Stimulated activated CD8-positive, alpha-beta memory T cell treated with anti-CD3 and anti-CD28 coated beads, Interleukin-4, amount 100 ng/mL, for 4 hours (primary cell): ENCODE results near the gene TAF11L9.
"Not testable (repeated sequence)": the region's sequence is repeated elsewhere in the genome, so short reads cannot be mapped to it uniquely, and the experiment has no call there.

Experiments used
- DNase-seq, 2 donors: peaks; one replicate each; pipeline ENCODE4 v3.0.0-alpha.2; 2020; ENCODE audit warnings: low read depth in 2 of 2, low spot score in 1 of 2

The TAF11L9 gene

DNA sequence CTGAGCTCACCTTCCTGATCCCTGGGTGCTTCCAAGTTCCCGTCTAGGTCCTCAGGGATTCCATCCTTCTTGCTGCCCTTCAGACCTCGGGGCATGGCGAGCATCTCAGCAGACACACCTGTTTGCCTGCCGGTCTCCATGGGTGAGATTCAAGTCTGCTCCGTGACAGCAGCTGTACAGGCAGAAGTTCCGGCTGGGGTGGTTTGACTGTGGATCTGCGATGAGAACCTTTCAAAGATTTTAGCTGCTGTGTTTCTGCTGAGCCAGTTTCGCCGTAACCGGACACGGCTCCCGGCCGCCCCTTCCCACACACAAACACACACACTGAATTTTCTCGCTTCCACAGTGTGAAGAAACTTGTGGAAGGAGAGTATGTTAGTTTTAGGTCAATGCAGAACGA lies at the start of gene TAF11L9:
Gene TAF11L9 (minus strand): TSS at position 140 of the 400 bp plus-strand sequence.
- DNase-seq = not testable (repeated sequence)

DNA sequence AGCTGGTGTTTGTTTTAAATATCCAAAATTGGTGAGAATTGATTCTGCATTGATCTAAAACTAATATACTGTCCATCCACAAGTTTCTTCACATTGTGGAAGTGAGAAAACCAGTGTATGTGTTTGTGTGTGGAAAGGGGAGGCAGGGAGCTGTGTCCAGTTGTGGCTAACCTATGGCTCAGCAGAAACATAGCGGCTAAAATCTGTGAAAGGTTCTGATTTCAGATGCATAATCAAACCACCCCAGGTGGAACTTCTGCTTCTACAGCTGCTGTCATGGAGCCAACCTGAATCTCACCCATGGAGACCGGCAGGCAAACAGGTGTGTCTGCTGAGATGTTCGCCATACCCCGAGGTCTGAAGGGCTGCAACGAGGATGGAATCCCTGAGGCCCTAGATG lies 40.0 kb upstream of the TAF11L9 start, which contains the start of gene TAF11L14:
Gene TAF11L14 (plus strand): TSS at position 301 of the 400 bp plus-strand sequence.
- no peak for DNase-seq

DNA sequence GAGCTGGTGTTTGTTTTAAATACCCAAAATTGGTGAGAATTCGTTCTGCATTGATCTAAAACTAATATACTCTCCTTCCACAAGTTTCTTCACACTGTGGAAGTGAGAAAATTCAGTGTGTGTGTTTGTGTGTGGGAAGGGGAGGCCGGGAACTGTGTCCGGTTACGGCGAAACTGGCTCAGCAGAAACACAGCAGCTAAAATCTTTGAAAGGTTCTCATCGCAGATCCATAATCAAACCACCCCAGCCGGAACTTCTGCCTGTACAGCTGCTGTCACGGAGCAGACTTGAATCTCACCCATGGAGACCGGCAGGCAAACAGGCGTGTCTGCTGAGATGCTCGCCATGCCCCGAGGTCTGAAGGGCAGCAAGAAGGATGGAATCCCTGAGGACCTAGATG lies 37.6 kb upstream of the TAF11L9 start, which contains the start of gene TAF11L13:
Gene TAF11L13 (plus strand): TSS at position 301 of the 400 bp plus-strand sequence.
- not testable (repeated sequence) for DNase-seq

DNA sequence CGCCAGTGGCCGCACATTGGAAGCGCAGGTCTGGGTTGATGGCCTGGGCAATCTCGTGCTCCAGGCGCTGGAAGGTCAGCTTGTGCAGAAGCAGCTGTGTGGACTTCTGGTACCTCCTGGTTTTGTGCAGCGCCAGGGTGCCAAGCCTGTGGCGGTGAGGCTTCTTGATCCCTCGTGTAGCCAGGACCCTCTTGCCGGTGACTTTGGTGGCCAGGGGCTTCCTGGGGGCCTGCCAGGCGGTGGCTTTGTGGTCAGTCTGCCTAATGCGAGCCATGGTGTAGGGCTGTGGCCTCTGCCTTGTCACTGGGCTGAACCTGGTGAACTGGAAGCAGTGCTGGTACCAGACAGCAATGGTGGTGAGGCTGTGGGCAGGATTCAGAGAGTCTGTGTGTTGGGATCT lies 31.5 kb upstream of the TAF11L9 start:
- no peak for DNase-seq

DNA sequence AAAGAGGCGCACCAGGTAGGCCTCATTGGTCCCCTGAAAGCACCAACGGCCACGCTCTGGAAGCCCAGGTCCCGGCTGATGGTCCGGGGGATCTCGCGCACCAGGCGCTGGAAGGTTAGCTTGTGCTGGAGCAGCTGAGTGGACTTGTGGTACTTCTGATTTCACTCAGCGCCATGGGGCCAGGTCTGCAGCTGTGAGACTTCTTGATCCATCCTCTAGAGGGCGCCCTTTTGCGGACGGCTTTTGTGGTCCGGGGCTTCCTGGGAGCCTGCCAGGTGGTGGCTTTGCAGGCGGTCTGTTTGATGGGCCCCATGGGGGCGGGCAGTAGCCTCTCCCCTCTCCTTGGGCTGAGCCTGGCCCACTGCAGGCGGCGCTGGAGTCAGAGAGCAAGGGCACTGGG lies 26.4 kb upstream of the TAF11L9 start:
- DNase-seq = no peak

DNA sequence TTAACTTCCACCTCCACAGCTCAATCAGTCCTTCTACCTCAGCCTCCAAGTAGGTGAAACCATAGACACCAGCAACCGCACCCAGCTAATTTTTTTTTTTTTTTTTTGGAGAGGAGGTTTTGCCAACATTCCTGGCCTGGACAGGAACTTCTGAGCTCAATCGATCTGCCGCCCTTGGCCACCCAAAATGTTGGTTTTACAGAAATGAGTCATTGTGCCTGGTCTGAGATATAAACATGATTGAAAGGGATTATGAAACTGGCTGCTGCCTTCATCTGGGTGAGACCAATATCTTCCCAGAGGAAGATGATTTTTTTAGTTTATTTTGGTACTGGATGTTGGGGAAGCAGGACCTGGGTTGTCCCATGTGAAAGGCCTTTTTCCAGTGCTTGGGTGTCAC lies 25.2 kb upstream of the TAF11L9 start:
- DNase-seq = no peak

DNA sequence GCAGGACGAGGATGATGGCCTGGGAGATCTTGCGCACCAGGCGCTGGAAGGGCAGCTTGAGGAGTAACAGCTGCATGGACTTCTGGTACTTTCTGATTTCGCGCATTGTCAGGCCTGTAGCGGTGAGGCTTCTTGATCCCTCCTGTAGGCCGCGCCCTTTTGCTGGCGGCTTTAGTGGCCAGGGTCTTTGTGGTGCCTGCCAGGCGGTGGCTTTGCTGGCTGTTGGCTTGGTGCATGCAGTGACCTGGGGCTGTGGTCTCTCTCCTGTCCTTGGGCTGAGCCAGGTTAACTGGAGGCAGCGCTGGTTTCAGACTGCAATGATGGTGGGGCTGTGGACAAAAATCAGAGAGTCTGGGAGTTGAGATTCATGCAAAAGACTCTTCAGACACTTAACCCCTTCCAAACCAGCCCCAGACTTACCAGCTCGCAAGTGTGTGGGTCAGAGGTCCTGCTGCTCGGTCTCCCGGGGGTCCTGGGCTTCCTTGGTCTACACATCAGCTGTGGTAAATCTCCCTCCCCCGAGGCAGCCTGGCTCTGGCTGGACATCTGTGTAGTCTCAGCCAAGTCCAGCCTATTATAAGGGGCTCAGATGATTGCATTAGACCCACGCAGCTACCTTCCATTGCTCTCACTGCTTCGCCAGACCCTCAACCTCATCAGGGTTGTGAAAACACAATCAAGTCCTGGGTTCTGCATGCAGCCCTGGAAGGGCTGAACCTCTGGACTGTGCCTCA lies 20.8 kb upstream of the TAF11L9 start:
- DNase-seq = no peak

DNA sequence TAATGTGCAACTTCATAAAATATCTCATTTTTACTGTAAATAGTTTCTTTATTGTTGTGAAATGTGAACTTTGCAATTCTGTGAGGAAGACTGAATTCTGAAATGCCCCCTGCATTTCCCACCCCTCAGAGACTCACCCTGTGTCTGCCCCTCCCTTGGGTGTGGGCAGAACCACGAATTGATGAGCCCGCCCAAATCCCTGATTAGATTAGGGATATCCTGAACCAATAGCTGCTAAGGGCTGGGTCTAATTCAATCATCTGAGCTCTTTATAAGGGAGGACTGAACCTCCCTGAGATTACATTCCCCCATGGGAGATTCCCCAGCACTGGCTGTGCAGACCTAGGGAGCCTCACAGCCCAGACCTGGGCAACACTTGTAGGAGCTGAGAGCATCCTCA lies 15.9 kb upstream of the TAF11L9 start, which contains the start of gene TAF11L12:
Gene TAF11L12 (plus strand): TSS at position 301 of the 400 bp plus-strand sequence.
- not testable (repeated sequence) for DNase-seq

DNA sequence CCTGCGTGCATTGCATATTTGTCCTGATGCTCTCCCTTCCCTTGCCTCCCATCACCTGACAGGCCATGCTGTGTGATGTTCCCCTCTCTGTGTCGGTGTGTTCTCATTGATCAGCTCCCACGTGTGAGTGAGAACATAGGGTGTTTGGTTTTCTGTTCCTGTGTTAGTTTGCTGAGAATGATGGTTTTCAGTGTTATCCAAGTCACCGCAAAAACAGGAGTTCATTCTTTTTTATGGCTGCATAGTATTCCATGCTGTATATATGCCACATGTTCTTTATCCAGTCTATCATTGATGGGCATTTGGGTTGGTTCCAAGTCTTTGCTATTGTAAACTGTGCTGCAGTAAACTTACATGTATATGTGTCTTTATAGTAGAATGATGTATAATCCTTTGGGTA lies 13.3 kb upstream of the TAF11L9 start:
- not testable (repeated sequence) for DNase-seq

DNA sequence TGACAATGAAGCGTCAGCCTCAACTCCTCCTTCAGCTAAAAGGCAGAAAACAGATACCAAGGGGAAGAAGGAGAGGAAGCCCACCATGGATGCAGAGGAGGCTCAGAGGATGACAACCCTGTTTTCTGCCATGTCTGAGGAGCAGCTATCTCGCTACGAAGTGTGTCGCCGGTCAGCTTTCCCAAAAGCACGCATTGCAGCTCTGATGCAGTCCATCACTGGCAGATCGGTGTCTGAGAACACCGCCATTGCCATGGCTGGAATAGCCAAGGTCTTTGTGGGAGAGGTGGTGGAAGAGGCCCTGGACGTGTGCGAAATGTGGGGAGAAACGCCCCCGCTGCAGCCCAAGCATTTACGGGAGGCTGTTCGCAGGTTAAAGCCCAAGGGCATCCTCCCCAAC lies 10.8 kb upstream of the TAF11L9 start:
- DNase-seq = no peak

DNA sequence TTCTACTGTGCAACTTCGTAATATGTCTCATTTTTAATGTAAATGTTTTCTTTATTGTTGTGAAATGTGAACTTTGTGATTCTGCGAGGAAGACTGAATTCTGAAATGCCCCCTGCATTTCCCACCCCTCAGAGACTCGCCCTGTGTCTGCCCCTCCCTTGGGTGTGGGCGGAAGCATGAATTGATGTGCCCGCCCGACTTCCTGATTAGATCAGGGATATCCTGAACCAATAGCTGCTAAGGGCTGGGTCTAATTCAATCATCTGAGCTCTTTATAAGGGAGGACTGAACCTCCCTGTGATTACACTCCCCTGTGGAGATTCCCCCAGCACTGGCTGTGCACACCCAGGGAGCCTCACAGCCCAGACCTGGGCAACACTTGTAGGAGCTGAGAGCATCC lies 9.7 kb upstream of the TAF11L9 start, which contains the start of gene TAF11L11:
Gene TAF11L11 (plus strand): TSS at position 304 of the 400 bp plus-strand sequence.
- not testable (repeated sequence) for DNase-seq

DNA sequence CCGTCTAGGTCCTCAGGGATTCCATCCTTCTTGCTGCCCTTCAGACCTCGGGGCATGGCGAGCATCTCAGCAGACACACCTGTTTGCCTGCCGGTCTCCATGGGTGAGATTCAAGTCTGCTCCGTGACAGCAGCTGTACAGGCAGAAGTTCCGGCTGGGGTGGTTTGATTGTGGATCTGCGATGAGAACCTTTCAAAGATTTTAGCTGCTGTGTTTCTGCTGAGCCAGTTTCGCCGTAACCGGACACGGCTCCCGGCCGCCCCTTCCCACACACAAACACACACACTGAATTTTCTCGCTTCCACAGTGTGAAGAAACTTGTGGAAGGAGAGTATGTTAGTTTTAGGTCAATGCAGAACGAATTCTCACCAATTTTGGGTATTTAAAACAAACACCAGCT lies 3.5 kb upstream of the TAF11L9 start, which contains the start of gene TAF11L10:
Gene TAF11L10 (minus strand): TSS at position 101 of the 400 bp plus-strand sequence.
- DNase-seq = not testable (repeated sequence)

DNA sequence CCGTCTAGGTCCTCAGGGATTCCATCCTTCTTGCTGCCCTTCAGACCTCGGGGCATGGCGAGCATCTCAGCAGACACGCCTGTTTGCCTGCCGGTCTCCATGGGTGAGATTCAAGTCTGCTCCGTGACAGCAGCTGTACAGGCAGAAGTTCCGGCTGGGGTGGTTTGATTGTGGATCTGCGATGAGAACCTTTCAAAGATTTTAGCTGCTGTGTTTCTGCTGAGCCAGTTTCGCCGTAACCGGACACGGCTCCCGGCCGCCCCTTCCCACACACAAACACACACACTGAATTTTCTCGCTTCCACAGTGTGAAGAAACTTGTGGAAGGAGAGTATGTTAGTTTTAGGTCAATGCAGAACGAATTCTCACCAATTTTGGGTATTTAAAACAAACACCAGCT lies 3.3 kb downstream of the TAF11L9 start, which contains the start of gene TAF11L8:
Gene TAF11L8 (minus strand): TSS at position 101 of the 400 bp plus-strand sequence.
- not testable (repeated sequence) for DNase-seq

DNA sequence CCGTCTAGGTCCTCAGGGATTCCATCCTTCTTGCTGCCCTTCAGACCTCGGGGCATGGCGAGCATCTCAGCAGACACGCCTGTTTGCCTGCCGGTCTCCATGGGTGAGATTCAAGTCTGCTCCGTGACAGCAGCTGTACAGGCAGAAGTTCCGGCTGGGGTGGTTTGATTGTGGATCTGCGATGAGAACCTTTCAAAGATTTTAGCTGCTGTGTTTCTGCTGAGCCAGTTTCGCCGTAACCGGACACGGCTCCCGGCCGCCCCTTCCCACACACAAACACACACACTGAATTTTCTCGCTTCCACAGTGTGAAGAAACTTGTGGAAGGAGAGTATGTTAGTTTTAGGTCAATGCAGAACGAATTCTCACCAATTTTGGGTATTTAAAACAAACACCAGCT lies 8.5 kb downstream of the TAF11L9 start, which contains the start of gene TAF11L7:
Gene TAF11L7 (minus strand): TSS at position 101 of the 400 bp plus-strand sequence.
- DNase-seq = not testable (repeated sequence)
